DMS79 treated with DMSO at 0.1 percent for 48 hours (cell line): ENCODE results near the gene FADS3.

Experiments
- DNase-seq: peaks from one replicate; lab custom pipeline; 2025; lab: John Stamatoyannopoulos, UW

The FADS3 gene, protein sequence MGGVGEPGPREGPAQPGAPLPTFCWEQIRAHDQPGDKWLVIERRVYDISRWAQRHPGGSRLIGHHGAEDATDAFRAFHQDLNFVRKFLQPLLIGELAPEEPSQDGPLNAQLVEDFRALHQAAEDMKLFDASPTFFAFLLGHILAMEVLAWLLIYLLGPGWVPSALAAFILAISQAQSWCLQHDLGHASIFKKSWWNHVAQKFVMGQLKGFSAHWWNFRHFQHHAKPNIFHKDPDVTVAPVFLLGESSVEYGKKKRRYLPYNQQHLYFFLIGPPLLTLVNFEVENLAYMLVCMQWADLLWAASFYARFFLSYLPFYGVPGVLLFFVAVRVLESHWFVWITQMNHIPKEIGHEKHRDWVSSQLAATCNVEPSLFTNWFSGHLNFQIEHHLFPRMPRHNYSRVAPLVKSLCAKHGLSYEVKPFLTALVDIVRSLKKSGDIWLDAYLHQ

DNA sequence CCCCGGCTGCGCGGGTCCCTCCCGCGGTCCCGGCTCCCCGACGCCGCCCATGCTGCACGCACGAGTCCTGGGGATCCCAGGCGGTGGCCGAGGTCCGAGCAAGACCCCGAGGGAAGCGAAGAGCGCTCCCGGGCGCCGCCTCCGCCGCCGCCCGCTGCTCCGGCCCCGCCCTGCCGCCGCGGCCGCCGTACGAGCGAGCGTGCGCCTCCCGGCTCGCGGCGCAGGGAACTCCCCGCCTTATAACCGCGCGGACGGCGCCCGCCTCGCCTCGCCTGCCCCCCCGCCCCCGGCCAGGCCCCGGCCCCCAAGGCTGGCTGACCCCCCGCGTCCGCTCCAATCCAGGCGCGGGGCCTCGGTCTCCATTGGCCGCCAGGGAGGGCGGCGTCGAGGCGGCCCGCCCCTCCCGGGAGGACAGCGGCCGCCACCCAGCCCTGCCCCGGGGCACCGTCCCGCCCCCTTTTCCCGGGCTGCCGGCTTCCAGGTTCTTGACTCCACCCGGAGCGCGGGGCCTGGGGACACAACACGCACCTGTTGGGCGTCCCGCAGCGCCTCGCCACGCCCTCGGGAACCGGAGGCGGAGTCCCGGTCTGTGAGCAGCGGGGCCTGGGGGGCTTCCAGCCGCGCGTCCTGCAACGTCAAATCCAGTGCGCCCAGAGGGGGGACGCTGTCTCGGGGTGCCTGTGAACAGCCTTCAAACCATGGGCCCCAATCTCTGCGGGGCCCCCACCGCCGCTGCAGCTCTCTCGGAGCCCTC lies at the start of gene FADS3:
Gene FADS3 (minus strand): TSS at position 215 of the 754 bp plus-strand sequence. CDS start 164 bp downstream, at position 51.
- DNase-seq, result peak; percentile 41

DNA sequence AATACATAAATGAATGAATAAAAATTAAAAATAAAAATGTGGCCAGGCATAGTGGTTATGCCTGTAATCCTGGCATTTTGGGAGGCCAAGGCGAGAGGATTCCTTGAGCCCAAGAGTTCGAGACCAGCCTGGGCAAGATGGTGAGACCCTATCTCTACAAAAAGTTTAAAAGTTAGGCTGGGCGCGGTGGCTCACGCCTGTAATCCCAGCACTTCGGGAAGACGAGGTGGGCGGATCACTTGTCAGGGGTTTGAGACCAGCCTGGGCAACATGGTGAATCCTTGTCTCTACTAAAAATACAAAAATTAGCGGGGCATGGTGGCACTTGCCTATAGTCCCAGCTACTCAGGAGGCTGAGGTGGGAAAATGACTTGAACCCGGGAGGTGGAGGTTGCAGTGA lies 49.1 kb upstream of the FADS3 start:
- DNase-seq, result no peak

DNA sequence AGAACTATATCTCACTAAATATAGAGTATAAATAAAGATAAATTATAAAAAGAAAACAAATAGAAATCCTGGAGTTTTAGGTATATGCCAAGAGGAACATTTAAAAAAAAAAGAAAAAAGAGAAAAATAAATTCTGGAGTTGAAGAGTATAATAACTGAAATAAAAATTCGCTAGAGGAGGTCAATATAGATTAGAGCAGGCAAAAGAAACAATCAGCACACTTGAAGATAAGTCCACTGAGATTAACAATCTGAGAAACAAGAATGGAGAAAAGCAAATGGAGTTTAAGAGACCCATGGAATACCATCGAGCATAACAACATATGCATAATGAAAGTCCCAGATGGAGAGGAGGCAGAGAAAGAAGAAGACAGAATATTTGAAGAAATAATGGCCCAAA lies 44.5 kb upstream of the FADS3 start:
- no peak for DNase-seq

DNA sequence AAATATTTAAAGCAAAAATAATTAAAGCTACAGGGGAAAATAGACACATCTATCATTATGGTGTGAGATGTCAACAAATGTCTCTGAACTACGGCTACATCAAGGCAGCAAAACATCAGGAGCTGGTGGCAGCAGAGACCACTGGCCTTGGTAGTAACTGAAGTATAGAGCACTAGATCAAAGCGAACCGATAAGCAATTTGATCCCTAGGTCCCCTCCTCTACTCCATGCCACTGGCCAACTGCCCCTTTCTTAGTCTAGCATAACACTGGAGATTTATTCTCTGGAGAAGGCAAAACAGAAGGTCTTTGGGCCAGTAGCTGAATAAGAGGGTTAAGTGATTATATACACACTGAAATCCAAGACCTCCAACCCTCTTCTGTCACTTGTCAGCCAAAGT lies 39.6 kb upstream of the FADS3 start:
- no peak for DNase-seq

DNA sequence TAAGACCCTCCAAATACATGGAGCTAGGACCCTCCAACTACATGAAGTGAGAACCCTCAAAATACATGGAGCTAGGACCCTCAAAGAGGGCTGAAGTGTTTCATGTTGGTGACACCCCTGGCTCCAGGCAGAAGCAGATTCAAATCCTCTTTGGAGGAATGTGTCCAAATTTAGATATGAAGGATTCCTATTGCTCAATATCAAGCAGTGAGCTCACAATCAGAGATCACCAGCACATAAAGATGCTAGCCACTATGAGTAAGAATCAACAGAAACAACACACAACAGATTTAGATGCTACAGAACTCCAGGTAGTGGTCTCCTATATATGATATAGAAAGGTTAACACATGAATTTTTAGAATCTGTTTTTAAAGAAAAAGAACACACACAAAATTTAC lies 37.3 kb upstream of the FADS3 start:
- no peak for DNase-seq

DNA sequence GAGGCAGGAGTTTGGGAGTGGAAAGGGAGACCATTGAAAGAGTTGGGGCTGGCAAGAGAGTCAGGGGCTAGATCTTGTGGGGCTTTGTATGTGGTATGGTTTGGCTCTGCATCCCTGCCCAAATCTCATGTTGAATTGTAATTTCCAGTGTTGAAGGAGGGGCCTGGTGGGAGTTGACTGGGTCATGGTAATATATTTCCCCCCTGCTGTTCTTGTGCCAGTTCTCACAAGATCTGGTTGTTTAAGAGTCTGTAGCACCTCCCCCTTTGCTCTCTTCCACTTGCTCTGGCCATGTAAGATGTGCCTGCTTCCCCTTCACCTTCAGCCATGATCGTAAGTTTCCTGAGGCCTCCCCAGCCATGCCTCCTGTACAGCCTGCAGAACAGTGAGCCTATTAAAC lies 36.2 kb upstream of the FADS3 start:
- no peak for DNase-seq

DNA sequence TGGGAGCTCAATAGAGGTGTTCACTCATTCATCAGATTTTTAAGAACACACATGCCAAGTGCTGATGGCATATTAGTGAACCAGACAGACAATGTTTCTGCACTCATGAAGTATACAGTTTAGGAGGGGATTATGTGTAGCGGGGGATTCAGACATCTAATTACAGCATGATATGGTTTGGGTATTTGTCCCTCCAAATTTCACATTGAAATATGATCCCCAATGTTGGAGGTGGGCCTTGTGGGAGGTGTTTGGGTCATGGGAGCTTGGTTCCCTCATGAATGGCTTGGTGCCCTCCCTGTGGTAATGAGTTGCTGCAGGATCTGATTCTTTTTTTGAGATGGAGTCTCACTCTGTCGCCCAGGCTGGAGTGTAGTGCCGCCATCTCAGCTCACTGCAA lies 34.9 kb upstream of the FADS3 start:
- no peak for DNase-seq

DNA sequence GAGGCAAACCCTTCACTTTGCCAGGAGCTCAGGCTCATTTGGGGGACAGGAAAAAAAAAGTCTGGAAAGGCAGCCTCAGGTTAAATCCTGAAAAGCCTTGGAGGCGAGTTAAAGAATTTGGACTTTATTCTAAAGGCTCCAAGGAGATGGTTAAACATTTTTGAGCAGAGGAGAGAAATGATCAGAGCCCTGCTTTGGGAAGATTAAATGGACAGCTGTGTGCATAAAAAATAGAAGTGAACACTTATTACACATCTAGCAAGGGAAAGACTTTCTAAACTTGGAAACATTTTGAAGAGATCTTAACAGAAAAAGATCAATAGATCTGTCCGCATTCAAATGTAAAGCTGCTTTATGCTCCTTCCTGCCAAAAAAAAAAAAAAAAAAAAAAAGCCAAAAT lies 34.4 kb upstream of the FADS3 start:
- no peak for DNase-seq

DNA sequence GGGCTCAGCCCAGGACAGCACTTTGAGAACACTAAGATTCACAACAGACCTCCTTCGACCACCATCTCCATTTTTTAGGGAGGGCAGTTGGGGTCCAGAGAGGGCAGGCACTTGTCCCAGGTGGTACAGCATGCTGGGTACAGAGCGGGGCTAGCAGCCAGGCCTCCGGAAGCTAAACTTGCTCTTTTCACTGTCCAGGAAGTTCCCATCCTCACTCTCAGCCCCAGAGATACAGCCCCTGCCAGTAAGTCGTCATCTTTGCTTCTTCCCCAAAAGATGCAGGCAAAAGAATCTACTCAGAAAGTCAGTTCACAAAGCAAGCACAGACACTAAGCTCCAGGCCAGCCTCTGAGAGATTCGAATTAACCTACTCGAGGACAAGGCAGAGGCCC lies 32.7 kb upstream of the FADS3 start:
- no peak for DNase-seq

DNA sequence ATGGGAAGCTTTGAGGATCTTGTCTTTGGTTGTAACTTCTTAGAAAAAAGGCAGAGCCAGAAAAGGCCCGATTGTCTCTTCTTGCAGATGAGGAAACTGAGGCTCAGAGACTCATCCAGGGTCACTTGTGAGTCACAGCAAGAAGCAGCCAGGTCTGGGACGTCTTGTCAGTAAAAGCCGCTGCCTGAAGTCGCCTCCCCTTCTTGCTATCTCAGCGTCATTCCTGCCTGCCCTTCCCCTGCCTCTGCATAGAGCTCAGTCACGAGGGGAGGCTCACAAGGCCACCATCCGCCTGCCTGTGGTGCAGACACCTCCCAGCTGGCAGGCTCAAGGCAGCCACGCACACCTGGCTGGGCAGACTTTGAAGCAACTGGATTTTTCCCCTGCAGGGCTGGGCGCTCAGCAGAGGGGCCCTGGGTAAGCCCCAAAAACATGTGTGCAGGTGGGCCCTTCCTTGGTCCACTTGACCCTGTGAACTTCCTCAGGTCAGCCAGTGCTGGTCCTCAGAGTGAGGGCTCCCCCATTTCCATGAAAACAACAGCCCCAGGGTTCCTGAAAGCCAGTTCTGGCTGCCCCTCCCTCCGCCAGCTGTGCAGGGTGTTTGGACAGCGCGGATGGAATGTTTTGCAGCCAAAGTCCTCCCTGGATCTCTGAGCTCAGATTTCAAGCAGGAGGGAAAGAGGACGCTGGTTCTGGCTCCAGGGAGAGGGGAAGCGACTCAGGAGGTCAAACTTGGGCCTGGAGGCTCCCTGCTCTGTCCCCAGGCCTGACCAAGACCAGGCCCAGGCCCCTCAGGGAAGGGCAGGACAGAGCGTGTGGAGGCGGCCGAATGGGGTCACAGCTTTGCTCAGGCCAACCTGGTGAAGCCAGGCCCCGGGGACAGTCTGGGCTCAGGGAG lies 32.1 kb upstream of the FADS3 start:
- DNase-seq, result no peak

DNA sequence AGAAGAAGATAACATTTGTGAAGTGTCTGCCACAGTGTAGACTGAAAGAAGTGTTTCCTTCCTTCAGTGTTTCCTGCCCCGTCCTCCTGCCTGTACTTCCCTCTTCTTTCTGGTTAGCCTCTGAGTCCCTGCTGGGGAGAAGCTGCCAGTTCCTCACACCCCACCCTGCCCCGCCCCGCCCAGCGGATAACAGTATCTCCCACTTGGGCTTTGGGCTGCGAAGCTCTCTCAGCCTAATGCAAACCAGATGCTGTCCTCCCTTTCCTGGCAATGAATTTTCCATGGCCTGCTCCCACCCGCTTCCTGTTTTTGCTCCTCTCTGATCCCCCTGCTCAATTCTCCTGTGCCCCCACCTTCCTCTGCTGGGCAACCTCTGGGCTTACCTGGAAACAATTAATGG lies 31.2 kb upstream of the FADS3 start:
- no peak for DNase-seq

DNA sequence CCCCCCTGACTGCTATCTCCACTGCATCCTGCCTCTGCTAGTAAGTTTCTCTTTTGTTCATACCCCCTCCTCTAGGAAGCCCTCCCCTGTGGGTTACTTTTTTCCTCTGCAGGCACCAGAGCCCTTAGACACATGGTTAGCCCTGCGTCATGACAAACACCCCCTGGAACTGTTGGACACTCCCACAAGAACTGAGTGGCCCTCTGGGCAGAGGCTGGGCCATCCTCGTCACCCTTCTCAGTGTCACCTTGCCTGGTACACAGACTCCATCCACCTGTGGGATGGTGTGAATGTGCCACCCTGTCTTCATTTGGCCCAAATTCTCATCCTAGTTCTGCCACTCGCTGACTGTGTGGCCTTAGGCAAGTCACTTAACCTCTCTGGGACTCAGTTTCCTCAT lies 30.1 kb upstream of the FADS3 start:
- no peak for DNase-seq

DNA sequence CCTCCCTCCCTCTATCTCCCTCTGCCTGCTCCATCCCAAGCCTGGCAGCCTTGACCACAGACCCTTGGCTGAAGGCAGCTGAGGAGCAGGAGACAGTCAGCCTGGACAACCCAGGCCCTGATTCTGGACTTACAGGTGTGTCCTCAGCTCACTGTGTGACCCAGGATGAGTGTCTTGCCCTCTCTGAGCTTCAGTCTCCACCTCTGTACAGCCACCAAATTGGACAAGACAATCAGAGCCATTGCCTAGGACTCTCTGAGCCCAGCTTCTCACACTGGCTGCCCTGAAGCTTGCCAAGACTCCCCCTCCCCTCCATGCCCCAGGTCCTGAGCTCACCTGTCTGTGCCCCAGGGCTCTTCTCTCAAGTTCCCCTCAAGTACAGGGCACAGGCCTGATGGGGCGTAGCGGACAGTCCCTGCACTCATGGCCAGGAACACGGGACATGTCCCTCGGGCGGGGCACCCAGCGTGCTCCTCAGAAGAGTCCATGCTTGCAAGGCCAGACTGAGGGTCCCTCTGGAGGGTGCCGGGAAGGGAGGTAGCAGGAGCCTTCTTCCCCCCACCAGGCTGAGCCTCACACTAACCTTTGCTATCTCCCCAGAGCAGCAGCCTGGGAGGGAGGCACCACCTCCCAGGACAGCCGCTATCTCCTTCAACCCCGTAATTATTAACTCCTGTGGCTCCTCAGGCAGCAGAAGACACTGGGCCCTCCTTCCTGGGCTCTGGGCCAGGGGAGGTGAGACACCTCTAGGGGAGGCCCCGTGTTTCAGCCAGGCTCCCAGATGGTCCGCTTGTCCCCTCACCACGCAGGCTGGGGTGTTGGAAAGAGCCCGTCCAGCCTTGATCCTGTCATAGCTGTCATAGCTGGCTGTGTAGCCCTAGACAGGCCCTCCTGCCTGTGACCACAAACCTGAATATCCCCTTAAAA lies 28.6 kb upstream of the FADS3 start:
- DNase-seq, result peak; percentile 26

DNA sequence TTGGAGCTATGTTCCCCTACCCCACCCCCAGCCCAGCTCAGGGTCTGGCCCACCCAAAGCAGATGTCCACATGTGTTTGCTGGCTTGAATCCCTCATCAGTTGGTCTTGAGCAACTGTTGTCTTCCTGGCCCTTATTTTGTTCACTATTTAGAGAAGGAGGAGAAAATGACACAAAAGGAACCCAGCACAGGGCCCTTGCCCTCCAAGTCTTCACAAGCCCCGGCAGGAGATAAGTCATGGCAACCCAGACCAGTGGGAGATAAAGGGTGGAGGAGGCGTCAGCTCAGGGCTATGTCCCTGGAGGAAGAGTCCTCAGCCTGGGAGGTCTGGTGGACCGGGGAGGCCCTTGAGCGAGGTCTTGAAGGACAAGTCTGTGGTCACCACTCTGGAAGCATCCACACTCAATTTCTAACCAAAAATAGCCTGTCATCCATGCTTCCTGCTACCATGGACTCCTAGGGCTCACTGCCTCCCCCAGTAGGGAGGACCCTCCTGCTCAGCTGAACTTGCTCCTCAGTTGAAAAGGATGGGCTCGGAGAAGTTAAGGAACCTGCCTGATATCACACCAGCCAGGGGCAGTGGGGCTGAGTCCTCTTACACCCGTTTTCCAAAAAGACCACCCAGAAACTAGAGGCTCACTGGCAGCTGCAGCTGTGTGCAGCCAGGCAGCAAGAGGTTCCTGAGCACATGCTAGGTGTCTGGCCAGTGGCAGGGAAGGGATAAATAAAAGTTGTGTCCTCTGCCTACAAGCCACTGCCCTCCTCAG lies 27.8 kb upstream of the FADS3 start:
- no peak for DNase-seq

DNA sequence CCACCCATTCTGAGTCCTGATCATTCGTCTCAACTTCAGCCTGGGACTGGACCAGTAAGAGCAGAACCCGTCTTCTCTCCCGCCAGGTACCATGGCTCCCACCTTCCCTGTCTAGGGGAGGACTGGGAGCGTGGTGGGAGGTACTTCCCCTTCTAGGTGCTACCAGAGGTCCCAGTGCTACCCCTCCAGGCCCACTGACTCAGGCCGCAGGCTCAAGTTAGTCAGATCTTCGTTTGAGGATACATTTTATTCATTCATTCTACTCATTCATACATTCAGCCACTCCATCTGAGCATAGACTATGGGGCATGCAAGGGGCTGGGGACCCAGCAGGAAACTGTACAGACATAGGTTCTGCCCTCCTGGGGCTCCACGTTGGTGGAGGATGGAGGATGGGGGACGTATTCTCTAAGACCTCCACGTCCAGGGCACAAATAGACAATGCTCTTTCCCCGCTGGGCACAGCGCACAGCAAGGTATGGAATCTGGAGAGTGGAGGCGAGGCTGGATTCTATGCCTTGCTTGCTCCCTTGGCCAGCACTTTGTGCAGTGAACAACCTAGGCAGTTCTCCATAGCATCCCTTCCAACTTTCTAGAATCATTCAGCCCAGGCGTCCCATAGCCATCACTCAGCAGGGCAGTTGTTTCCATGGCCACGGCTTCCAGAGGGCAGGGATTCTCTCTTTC lies 27.0 kb upstream of the FADS3 start:
- no peak for DNase-seq

DNA sequence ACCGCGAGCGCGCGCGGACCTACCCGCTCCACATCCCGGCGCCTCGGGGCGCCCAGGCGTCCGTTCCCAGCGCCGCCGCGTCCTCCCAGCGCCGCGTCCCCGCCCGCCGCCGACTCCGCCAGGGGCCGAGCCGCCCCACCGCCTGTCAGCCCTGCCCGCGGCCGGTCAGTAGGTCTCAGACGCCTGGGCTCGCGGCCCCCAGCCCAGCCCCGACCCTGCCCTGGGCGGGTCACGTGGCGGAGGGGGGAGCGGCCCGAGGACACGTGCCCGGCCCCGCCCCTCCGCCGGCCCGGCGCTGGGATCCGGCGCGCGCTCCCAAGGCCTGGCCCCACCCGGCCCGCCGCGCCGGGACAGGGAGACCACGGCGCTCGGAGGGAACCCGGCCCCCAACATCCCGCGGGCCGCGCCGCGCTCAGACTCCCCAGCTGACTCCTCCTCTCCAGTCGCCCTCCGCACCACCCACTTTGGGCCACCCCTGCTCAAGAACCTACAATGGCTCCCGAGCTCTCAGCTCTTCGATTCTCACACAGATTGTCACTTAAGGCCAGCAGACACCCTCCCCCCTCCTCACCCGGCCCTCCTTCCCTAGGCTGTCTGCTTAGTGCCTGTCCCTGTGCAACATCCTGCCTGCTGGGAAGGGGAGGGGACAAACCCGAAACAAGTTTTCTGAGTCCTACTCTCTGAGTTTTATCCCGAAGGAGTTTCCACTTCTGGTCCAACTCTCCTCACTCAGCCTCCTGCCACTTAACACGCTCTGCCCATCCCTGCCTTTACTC lies 26.2 kb upstream of the FADS3 start, which contains the start of gene RAB3IL1:
Gene RAB3IL1 (minus strand): TSS at position 233 of the 776 bp plus-strand sequence. CDS start 199 bp downstream, at position 34.
- no peak for DNase-seq

DNA sequence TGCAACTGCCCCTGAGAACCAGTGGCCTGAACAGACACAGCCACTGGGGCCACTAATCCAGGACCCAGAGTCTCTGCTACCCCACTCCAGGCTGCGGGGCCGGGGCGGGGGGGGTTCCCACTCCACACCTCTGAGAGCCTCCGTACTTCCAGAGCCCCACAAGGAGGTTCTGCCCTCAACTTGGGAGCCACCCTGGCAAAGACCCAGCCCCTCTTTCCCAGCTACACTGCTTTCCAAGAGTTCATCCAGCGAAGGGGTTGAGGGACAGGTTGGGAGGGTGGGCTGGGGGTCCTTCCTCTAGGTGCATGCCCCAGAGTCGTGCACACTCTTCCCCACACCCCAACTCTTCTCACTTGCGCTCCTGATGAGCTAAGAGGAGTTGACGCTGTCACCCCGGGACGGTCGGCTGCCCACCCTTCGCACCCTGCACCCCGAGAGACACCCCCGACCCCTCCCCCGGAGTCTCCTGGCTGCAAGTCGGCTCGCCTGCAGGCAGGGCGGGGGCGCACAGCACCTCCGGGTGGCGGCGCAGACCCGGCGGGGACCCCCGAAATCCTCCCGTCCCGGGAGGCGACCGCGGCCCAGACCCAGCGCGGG lies 25.5 kb upstream of the FADS3 start:
- no peak for DNase-seq

DNA sequence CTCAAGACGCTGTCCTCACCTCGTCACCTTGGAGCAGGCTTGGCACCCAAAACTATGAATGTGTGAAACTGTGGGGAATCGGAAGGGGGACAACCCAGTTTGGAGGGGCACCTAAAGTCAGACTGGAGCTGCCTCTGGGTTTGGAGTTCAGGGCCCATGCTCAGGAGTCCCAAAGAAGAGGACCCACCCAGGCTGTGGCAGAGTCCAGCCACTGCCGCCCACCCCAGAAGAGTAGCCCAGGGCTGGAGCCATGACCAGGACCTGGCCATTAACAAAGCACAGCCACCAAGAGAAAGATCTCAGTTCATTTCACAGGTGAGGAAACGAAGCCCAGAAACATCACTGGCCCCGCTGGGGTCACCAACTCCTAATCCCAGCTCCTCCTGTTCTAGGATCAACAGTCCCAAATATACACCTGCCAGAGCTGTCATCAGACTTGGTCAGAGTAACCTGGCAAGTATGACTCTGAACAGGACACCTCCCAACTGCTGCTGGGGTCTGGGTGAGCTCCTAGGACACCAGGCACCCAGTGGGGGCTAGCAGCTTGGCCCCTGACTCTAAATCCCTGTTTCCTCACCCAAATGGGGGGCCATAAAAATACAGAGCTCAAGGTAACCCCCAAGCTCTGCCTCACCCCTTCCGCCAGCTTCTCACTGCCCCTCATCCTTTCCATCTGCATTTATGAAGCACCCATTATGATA lies 23.3 kb upstream of the FADS3 start:
- DNase-seq, result no peak
